Medulla oblongata (tissue), 1 donor: Measurements from ENCODE around the gene CCND2.

Experiments used
- DNase-seq: peaks from one replicate; pipeline ENCODE4 v3.0.0-alpha.2; 2015; ENCODE audit errors: extremely low spot score

The CCND2 gene

DNA sequence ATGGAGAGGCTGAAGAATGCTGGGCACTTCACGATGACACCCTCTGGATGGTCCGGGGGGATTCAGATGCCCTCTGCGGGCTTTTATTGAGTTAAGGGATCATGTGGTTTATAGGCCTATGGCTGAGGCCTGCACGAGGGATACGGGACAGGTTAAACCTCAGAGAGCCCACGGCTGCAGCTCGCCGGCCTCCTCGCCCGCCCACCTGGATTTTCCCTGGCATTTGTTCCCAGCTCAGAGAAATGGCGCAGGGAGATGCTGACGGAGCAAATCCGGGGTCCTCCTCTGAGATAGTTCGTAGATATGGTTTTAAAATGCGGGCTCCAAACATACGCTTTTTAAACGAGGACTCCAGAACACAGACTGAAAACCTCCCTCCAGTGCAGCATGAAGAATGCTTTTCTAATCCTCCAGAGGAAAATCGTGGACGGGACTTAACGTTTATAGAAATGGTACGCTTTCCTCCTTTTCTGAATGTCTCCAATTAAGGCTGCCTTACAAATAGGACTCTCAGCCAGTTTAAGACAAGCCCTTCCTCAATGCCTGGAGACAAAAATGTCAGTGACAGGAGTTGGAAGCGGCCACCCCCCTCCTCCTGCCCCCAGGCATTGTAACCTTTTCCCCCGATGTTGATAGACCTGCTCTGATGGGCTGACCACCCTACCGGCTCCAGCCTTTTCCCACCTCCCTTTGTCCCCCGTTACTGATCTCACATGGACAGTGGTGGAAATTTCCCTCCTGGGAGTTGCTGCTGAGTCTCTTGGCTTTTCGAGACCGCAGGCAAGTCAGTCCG is 16.6 kb downstream of the CCND2 start:
- no peak for DNase-seq

DNA sequence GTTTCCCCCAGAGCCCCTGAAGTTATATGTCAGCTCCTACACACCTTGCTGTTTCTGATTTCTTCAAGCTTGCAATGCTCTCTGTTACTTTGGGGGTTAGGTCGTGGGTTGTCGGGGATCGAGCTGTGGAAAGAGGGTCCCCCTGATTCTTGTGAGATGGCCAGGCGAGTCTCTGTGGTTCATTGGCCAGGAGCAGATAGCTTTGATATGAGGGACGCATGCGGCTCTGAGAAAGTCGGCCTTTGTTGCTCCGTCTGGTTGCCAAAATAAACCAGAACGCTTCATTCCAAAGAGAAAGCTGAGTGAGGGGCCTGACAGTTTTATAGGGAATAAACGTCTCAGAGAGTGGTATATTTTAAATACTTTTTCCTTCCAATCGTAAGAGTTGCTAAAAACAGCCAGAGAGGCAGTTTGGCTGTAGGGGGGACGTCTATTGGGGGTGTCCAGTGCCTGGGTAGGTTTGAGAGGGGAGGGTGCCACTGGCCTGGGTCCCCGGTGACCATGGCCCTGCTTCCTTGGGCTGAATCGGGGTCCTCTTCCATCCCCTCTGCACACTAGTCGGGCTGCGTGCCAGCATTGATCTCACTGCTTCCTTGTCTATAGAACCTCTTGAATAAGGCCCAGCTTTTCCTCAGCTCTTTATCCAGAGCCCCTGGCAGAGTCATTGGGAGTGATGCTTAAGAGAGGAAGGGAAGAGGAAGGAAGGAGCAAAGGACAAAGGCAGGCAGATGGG is 18.9 kb downstream of the CCND2 start:
- DNase-seq: no peak

DNA sequence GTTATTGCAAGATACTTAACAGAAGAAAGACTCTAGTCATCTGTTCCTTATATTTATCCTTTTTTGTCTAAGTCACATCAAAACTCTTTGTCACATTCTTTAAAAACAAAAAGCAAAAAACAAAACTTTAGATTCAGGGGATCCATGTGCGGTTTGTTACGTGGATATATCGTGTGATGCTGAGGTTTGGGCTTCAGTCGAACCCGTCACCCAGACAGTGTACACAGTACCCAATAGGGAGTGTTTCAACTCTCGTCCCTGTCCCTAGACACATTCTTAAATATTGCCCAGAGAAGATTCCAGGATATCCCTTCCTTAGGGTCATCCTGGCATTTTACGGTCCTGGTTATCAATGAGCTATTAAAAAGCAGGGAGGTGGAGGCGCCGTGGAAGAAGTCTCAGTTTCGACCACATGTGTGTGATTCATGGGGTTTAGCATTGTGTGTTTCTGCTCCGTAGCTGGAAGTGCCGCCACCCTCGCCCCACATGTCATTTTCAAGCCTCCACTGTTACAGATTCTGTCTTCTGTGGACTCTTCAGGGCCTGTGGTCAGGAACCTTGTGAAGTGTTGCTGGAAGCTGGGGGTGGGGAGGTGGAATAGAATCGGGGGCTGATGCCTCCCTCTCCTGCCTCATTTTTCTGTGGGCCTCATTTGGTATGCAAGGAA is 19.9 kb downstream of the CCND2 start:
- DNase-seq: peak; percentile 42

DNA sequence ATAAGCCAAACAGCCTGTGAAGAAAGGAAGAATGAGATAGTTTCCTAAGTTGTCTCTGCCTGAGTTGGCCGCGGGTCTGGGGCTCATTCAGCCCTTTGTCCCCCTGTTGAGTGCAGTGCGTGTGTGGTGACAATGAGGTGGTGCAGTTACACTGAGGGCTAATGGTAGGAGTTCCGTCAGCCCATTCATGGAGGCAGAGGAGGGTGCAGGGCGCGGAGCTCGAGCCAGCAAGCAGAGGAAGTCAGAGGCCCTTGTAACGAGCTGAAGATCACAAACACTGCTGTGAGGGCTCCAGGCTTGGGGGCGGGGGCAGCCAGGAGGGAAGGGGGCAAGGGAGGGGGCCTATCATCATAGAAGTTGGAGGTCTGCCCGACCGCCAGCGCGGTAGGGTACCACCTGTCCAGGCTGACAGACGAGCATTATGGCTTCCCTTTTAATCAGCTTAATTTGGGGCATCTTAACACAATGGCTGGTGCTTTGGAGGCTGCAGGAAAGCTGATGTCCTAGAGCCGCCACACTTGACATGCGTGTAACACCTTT is 20.5 kb downstream of the CCND2 start:
- DNase-seq: no peak

DNA sequence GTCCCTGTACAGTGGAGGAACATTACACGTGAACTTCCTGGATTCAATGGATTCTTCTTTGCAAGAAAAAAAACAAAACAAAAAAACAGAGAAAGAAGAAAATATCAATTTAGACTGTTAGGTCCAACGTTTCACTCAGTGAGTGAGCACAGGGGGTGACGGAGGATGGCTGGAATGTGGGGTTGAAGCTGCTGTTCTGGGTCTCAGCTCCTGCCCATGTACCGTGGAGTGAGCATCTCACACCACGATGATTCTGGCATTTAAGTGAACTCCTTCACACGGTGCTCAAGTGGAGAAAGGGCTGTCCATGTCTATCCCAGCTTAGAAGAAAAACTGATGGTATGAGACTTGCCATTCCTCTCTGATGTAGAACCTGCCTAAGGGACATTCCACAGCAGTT is 23.2 kb downstream of the CCND2 start:
- DNase-seq: no peak

DNA sequence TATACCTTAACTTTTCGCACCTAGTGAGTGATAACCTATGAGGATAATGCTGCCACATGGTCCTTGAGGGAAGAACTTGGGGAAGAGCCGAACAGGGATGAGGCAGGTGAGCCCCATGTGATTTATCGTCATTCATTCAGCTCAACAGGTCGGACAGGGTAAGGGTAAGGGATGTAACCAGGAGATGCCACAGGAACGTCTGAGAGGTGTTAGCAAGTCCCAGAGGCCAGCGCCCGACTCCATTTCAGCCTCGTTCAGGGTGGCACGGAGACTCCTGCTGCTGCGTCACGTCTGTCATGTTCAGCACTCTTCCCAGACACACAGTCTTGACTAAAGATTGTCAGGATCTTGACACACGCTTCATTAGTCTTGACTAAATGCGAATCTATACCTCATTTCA is 24.1 kb downstream of the CCND2 start:
- DNase-seq: no peak

DNA sequence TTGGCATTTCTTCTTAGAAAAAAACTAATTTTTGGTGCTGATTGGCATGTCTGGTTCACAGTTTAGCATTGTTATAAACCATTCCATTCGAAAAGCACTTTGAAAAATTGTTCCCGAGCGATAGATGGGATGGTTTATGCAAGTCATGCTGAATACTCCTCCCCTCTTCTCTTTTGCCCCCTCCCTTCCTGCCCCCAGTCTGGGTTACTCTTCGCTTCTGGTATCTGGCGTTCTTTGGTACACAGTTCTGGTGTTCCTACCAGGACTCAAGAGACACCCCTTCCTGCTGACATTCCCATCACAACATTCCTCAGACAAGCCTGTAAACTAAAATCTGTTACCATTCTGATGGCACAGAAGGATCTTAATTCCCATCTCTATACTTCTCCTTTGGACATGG is 27.3 kb downstream of the CCND2 start:
- DNase-seq: no peak

DNA sequence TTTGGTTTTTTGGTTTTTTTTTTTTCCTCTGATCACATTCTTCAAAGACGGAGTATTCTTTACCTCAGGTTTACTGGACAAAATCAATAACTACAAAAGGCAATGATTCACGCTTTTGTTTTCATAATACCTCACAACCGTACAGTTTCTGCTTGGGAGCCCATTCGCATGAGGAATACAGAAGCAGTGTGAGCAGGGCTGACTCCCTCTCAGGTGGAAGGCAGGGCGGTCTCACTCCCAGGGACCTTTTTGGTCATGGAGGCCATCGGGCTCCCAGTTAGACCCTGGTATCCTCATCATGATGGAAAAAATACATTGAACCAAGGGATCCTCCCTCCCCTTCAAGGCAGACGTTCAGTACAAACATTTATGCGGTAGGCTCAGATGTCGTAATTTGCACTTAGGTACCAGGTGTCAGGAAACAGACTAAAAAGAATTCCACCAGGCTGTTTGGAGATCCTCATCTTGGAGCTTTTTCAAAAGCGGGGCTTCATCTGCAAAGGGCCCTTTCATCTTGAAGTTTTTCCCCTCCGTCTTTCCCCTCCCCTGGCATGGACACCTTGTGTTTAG is 28.5 kb downstream of the CCND2 start:
- DNase-seq: no peak

DNA sequence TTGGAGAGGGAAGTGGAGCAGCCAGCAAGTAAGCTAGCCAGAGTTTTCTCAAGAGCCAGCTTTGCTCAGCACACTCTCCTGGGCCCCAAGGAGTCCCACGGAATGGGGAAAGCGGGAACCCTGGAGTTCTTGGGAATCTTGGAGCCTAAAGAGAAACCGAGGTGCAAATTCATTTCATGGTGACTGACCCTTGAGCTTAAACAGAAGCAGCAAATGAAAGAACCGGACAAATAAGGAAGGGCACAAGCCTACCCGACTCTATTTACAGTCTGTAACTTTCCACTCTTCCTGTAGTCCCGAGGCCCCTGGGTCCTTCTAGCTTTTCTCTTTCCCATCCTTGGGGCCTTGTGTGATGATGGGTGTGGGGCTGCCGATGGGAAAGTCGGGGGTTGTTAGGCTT is 29.3 kb downstream of the CCND2 start:
- no peak for DNase-seq

DNA sequence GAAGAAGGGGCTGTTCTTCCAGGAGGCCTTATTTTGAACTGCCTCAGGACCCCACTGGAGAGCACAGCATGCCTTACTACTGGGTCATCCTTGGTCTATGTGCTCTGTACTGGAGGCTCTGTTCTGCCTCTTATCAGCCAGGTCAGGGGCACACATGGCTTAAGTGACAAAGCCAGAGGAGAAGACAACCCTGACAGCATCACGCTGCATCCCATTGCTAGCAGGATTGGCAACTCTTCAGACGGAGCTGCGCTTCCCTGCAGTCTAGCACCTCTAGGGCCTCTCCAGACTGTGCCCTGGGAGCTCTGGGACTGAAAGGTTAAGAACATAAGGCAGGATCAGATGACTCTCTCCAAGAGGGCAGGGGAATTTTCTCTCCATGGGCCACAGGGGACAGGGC is 30.2 kb downstream of the CCND2 start:
- no peak for DNase-seq

DNA sequence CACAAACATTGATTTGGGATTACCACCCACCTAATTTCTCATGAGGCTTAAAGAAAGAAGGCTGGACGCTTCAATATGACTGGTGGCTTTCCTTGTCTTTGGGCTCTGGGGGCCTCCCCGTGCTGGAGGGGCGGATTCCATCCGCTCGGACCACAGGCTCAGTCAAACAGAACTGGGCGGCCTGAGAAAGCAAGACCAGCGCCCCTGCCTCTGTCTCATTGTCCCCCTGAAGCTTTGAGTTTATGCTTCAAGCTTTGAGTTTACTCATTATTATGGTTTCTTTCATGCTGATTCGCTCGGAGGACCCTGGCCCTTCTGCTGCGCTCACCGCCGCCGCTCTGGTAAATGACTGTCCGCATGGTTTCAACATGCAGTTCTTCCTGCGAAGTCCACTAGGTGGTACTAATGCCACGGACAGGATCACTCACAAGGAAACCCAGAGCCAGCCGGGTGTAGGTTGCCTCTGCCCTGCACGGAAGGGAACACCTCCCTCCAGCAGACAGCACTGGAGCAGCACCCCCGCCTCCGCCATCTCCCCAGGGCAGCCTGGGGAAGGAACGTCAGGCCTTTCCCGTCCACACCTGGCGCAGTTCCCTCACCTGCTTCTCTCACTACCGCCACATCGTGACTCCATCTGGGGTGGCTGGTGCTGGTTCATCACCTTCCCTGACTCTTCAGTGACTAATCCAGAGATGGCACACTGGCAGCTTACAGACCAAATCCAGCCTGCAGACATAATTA is 34.2 kb downstream of the CCND2 start:
- peak; percentile 72 for DNase-seq

DNA sequence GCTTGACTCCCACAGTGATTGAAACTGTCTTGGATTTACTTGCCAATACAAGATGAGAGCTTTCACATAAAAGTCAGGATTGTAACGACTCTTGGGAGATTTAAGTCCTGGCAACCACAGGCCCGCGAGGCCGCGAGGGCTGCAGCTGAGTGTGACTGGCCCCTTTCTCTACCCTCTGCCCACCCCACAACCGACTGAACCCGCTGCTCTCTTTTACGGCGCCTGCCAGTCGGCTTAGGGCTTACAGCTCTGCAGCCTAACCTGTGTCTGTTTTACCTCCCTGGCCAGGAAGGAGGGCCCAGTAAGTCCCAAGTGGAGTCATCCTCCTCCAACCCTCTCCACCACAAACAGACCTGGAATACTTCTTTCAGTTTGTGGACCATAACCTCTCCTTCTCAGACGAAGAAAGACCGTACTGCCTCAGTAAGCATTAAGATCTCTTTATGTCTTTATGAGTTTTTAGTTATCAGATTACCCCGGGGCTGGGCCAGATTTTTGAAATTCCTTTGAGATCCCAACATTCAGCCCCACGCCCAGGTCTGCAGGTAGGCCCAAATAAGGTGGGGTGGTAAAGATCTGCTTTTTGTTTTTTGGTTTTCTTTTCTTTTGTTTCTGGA is 34.9 kb downstream of the CCND2 start:
- no peak for DNase-seq

DNA sequence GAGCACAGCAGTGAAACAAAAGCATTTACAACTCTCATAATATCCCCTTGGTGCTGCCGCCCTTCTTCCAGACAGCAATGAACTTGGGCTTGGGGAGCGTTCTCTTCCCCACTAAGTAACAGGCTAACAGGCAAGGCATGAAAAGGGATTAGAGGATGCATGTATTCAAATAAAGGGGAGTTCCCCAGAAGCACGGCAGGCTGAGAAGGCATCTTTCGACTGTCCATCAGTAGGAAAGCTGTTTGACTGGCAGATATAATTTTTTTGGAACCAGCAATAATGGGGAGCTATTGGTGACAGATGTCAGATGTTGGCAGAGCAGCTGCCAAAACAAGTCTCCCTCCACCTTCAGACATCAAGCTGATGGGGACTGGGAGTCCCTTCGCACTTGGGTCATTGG is 38.2 kb downstream of the CCND2 start:
- no peak for DNase-seq

DNA sequence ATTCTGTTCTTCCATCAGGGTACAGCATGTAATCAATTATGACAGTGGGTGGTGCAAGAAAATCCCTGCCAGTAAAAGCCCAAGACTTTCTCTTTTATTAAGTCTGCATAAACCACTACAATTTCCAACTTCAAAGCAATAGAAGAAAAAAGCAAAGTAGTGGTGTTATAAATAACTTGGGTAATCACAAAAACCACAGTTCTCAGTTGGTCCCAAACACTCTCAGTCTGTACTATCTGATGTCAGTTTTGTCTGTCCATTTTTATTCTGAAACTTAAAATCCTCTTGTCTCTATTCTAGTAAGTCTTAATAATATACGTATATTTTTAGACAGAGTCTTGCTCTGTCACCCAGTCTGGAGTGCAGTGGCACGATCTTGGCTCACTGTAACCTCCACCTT is 38.7 kb downstream of the CCND2 start:
- DNase-seq: no peak

DNA sequence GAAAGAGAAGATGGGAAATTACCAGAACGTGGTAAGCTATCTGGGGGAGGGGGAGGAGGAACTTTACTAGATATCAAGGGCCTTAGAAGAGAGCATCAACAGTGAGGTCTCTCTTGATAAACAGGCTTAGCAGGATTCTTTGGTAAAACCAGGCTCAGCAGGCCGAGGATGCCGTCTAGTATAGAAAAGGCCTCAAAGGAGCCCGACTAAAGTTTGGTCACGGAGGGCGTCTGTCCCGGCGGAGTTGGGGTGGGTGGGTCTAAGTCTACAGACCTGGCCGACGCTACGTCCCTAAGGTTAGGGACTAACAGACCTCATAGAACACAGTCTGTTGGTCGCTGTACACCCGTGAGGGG is 46.9 kb downstream of the CCND2 start:
- no peak for DNase-seq

DNA sequence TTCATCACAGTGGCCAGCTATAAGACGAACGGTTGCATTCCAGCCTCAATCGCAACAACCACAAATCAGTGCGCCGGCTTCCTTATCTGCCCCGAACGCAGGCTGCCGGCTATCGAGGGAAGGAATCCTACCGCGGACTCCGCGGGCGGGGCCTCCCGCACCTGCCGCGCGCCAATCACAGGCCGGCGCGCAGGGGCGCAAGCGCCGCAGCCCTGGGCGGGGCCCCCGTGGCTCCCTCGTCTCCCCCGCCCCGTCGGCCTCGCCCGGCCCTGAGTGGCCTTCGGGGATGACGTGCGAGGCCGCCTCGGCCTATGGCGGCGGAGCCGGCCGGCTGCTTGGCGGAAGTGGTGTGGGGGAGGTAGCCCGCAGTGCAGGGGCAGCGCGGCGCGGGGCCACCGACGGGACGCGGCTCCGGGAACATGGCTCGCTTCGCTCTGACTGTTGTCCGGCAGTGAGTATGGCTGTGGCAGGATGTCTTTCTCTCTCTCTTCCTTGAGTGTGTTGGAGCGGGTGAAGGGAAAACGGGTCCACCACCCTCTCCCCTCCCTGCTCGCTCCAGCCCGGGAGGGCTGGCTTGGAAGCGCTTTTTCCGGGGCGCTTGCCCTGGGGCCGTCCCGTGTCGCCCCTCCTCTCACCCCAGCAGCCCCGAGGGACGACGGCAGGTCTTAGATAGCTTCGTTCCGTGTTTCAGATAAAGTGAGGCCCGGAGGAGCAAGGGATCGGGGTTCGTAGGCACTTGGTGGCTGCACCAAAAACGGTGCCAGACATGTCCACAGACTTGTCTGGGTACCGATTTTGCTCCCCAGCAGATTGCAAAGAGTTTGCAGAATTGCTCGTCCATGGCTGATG is 47.5 kb downstream of the CCND2 start, which contains the start of gene TIGAR:
TSS of gene TIGAR (plus strand) at position 361 of the 849 bp plus-strand sequence. CDS start at position 420, 59 bp downstream.
- DNase-seq: peak; percentile 98

DNA sequence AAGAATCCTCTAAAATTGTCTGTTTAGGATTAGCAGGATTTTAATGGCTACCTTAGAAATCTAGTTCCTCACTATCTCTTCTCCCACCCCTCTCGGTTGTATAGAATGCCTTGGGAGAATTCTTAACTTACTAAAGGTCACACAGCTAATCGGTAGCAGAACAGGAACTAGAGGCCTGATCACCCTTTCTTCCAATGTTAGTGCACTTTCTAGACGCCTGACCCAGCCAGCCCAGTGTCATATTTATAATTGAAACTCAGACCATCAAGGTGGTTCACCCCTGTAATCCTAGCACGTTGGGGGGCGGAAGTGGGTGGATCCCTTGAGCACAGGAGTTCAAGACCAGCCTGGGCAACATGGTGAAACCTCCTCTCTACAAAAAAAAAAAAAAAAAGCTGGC is 49.2 kb downstream of the CCND2 start:
- DNase-seq: peak; percentile 13
